ENCODE results near the gene STOX1. TPM values are rescaled to one million over a fixed set of nuclear protein-coding genes. Genes with fewer than 3 reads are reported as not detected.

Gene STOX1
- total and polyA plus RNA-seq, 10 of the 15 experiments (the other 5 are each of a cell fraction or from before 2014, with no cell fraction given), result 0.18 to 1.2 (median 0.67) TPM; not detected in 1

DNA sequence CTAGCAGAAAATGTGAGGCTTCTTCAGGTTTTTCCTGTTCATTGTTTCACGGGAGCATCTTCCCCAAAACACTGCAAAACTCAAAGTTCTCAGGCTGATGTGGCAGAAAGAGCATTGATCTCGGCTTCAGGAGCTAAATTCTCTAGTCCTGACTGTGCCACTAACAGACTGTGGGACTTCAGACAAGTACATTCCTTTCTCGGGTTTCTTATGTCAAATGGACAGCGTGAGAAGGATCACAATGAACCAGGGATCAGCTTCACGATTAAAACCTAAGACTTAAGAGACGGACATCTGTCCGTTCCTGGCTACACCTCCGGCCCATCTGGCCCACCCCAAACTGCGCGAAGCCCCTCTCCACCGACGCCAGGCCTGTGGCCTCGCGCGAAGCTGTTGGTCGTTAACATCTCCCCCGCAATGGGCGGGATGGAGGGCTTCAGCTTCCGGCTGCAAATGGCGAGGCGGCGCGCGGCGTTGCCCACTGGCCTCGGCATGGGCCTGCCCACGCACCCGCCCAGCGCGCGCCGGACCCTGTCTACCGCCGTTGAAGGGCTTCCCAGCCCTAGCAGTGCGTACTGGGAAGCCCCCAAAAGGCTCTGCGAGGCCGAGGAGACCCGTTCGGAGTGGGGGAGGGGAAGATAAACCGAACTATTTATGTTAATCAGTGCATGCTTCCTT is 73.2 kb downstream of the STOX1 start (continued):
- no peak for TF ChIP-seq PAX8 (IDR thresholded peaks at IDR 0.05)
- no peak for TF ChIP-seq SUZ12 (IDR thresholded peaks at IDR 0.05; ENCODE audit: unreplicated experiment)

DNA sequence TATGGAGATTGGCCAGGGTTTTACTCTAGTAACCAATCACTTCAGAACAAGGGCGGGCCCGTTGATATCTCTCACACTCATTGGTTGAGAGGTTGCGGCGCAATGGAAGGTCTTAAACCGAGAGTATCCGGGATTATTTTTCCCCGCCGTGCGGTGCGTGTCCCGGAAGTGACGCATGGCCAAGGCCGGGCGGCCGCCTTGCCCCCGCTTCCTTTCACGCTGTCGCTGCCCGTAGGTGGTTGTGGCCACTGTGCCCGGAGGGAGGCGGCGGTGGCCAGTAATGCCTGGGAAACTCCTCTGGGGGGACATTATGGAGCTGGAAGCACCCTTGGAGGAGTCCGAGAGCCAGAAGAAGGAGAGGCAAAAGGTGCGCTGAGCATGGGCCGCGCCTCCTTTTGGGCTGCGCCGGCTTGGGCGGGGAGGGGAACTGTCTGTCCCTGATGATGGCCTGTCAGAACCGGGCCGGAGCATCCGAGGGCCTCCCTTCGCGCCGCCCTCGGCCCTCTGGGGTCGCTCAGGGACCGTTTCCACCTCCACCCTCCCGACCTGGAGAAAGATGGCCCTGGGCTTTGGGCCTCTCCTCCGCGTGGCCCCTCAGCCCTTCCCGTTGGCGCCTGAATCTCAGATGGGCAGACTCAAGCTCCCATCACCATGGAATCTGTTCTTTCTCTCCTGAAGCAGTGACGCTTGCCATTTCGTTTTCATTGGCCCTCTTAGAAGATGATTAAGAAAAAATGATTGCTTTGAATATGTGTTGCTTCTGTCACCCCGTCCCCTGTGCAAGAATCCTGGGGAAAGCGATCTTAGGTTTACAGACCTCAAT is 74.0 kb downstream of the STOX1 start, which contains the start of gene DDX50:
Gene DDX50 (plus strand): TSS at position 211 of the 823 bp plus-strand sequence. CDS start 70 bp downstream, at position 281.
- WGBS (ENCODE audit: insufficient coverage, insufficient replicate concordance, low lambda C conversion rate, missing lambda C conversion rate), result 1% methylated on average over 40 of the region's 47 CpGs
- Histone ChIP-seq H3K79me2 (ENCODE audit: control insufficient read depth, insufficient read depth, low read length) (peaks cover 34% of the 10 kb centered on the region), H3K27me3 (replicated peaks in 1 of 2; ENCODE audit: control insufficient read depth in 2 of 2, insufficient read depth in 2 of 2, low read length in 1 of 2) (no peaks in the 10 kb centered on the region), H3K9ac (ENCODE audit: control insufficient read depth, insufficient read depth, low read length) (peak within 1 kb of the TSS; percentile 96), H3K36me3 (ENCODE audit: control insufficient read depth in 2 of 2, insufficient read depth in 2 of 2, low read length in 1 of 2) (0 out of 4 replicates have a peak, but pooled peaks cover 0 to 2% of the 10 kb centered on the region in 2 experiments), H4K20me1 (ENCODE audit: control insufficient read depth, insufficient read depth) (no peaks in the 10 kb centered on the region), H3K9me3 (replicated peaks; ENCODE audit: control insufficient read depth, insufficient read depth, low read length) (no peaks in the 10 kb centered on the region), H3K4me2 (ENCODE audit: control insufficient read depth, insufficient read depth) (peak within 1 kb of the TSS; percentile 92), H3K4me1 (ENCODE audit: control insufficient read depth, insufficient read depth, low read length) (peaks cover 3% of the 10 kb centered on the region; the same call in 1 of the 2 replicates), H3K27ac (ENCODE audit: control insufficient read depth, insufficient read depth) (peak within 1 kb of the TSS; percentile 95), H3K4me3 (peak within 1 kb of the TSS; percentile 69), H2AFZ (ENCODE audit: control insufficient read depth, low read depth, low read length) (peak within 1 kb of the TSS; percentile 96)
- ChIA-PET SMC1A (ENCODE audit: uncharacterized antibody, unreplicated experiment) (interaction anchor here (0.8 to 1.6 kb wide), 4 partner anchors 9 to 473 kb away, joined by 3 to 5 read pairs (median 3); no protein-coding TSS in a partner anchor), RAD21 (ENCODE audit: unreplicated experiment) (interaction anchor here (1.6 kb wide), 1 partner anchor 74 kb away, joined by 4 read pairs; the partner anchor contains the start of gene STOX1), POLR2A (interaction anchor here (0.5 to 1.4 kb wide), 5 partner anchors 55 to 1270 kb away, joined by 3 to 7 read pairs (median 6); partner anchors contain the start of gene DDX21), CTCF (interaction anchor here (1.7 to 2.3 kb wide), 2 partner anchors 54 to 351 kb away, joined by 4 to 7 read pairs; partner anchors contain the start of gene DDX21)
- intact Hi-C loops (cut with micrococcal nuclease; ENCODE audit: unreplicated experiment), result loop anchor here (2.0 to 10.0 kb wide), 3 partner anchors 375 to 687 kb away; partner anchors contain the start of genes HNRNPH3, PBLD and SLC25A16
- TSS peak; percentile 82 for BruUV-seq (replicated peaks)
- DNase-seq (ENCODE audit: low read depth, low spot score) (peak; percentile 97), ATAC-seq (peak; percentile 98), FAIRE-seq (no peak)
- in situ Hi-C loops (cut with MboI), result no loop called here
- TF ChIP-seq, protein P1, sequence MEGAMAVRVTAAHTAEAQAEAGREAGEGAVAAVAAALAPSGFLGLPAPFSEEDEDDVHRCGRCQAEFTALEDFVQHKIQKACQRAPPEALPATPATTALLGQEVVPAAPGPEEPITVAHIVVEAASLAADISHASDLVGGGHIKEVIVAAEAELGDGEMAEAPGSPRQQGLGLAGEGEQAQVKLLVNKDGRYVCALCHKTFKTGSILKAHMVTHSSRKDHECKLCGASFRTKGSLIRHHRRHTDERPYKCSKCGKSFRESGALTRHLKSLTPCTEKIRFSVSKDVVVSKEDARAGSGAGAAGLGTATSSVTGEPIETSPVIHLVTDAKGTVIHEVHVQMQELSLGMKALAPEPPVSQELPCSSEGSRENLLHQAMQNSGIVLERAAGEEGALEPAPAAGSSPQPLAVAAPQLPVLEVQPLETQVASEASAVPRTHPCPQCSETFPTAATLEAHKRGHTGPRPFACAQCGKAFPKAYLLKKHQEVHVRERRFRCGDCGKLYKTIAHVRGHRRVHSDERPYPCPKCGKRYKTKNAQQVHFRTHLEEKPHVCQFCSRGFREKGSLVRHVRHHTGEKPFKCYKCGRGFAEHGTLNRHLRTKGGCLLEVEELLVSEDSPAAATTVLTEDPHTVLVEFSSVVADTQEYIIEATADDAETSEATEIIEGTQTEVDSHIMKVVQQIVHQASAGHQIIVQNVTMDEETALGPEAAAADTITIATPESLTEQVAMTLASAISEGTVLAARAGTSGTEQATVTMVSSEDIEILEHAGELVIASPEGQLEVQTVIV (IDR thresholded peaks at IDR 0.05; ENCODE audit: borderline replicate concordance, partially characterized antibody), result no peak
- TF ChIP-seq, protein P2, sequence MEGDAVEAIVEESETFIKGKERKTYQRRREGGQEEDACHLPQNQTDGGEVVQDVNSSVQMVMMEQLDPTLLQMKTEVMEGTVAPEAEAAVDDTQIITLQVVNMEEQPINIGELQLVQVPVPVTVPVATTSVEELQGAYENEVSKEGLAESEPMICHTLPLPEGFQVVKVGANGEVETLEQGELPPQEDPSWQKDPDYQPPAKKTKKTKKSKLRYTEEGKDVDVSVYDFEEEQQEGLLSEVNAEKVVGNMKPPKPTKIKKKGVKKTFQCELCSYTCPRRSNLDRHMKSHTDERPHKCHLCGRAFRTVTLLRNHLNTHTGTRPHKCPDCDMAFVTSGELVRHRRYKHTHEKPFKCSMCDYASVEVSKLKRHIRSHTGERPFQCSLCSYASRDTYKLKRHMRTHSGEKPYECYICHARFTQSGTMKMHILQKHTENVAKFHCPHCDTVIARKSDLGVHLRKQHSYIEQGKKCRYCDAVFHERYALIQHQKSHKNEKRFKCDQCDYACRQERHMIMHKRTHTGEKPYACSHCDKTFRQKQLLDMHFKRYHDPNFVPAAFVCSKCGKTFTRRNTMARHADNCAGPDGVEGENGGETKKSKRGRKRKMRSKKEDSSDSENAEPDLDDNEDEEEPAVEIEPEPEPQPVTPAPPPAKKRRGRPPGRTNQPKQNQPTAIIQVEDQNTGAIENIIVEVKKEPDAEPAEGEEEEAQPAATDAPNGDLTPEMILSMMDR (IDR thresholded peaks at IDR 0.05 in 2 of 3, conservative IDR thresholded peaks at IDR 0.05 in 1 of 3; ENCODE audit: control insufficient read depth in 2 of 3, extremely low read depth in 1 of 3, insufficient read depth in 1 of 3, low read depth in 3 of 3, low read length in 3 of 3), result 0 out of 6 replicates have a peak, but pooled peaks of 2 of the 3 experiments have one; percentile 2 to 6
- TF ChIP-seq MEF2A (IDR thresholded peaks at IDR 0.05; ENCODE audit: insufficient read depth, low read depth, low read length) (no peak), POLR2A (IDR thresholded peaks at IDR 0.05; ENCODE audit: low read depth, low read length) (peak; percentile 91), IKZF1 (conservative IDR thresholded peaks at IDR 0.05) (peak; percentile 92)
- TF ChIP-seq, protein P3, sequence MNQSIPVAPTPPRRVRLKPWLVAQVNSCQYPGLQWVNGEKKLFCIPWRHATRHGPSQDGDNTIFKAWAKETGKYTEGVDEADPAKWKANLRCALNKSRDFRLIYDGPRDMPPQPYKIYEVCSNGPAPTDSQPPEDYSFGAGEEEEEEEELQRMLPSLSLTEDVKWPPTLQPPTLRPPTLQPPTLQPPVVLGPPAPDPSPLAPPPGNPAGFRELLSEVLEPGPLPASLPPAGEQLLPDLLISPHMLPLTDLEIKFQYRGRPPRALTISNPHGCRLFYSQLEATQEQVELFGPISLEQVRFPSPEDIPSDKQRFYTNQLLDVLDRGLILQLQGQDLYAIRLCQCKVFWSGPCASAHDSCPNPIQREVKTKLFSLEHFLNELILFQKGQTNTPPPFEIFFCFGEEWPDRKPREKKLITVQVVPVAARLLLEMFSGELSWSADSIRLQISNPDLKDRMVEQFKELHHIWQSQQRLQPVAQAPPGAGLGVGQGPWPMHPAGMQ (IDR thresholded peaks at IDR 0.05; ENCODE audit: borderline replicate concordance), result no peak
- TF ChIP-seq, protein P4, sequence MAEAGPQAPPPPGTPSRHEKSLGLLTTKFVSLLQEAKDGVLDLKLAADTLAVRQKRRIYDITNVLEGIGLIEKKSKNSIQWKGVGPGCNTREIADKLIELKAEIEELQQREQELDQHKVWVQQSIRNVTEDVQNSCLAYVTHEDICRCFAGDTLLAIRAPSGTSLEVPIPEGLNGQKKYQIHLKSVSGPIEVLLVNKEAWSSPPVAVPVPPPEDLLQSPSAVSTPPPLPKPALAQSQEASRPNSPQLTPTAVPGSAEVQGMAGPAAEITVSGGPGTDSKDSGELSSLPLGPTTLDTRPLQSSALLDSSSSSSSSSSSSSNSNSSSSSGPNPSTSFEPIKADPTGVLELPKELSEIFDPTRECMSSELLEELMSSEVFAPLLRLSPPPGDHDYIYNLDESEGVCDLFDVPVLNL (IDR thresholded peaks at IDR 0.05; ENCODE audit: low read depth, low read length), result peak; percentile 32; the same call in 1 of the 2 replicates

All from GM12878 (cell line).